ENCODE data around the gene CAPN14.

Gene CAPN14

DNA sequence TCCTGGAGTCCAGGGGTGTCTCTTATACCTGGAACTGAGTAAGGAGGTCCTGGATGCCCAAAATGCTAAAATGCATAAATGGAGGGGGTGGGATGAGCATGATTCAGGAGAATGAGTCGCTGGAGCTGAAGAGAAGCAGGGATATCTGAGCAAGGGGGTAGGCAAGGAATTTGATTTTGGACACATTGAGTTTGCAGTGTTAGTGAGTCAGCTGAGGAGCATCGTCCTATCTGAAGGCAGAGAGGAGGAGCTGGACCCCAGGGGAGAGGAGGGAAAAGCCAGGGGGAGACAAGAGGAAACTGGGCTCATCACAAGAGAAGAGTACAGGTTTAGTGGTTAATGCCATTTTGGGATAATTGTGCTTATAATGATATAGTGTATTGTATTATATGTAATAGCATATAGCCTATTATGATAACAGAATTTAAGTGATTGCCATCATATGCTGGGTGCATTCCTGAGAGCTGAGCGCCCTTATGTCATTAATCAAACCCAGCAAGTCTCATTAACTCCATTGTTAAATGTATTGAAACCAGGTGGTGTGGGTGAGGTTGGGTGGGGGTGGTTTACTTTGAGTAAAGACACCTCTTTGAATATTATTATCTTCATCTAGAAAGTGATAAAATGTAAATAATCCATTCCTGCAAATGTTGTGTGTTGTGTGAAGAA is 29.0 kb upstream of the CAPN14 start:
- Histone ChIP-seq H3K36me3 (peaks cover 37% of the 10 kb centered on the region), H3K4me3 (no peak overlapping the region), H3K27ac (no peak overlapping the region), H4K20me1 (no peaks in the 10 kb centered on the region), H3K9ac (no peak overlapping the region), H3K9me3 (no peaks in the 10 kb centered on the region), H3K4me2 (peak overlapping the region; percentile 14; the same call in 1 of the 2 replicates), H3K27me3 (no peaks in the 10 kb centered on the region), H3K4me1 (peaks cover 44% of the 10 kb centered on the region)
- no peak for TF ChIP-seq Cebpa-rat (IDR thresholded peaks at IDR 0.05)

DNA sequence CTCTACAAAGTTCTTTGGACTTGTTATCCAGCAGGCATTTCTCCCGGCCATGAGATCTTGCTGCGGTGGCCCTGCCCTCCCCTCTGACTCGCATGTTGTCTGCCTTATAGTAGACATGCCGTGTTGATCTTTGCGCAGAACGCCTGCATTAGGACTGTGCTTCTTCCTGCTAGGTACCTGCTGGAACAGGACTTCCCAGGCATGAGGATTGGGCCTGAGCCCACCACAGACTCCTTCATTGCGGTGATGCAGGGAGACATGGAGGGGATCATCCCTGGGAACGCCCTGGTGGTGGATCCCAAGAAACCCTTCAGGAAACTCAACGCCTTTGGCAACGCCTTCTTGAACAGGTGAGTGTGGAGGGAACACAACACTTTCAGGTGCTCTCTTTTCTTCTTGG is 26.8 kb upstream of the CAPN14 start:
- Histone ChIP-seq H3K9ac (no peak overlapping the region), H3K27me3 (no peaks in the 10 kb centered on the region), H4K20me1 (no peaks in the 10 kb centered on the region), H3K4me2 (no peak overlapping the region), H3K4me1 (peaks cover 59% of the 10 kb centered on the region), H3K4me3 (no peak overlapping the region), H3K9me3 (no peaks in the 10 kb centered on the region), H3K36me3 (peaks cover 32% of the 10 kb centered on the region), H3K27ac (no peak overlapping the region)
- no peak for TF ChIP-seq Cebpa-rat (IDR thresholded peaks at IDR 0.05)

- Histone ChIP-seq H3K9ac (no peak overlapping the region), H3K27me3 (no peaks in the 10 kb centered on the region), H3K4me2 (no peak overlapping the region), H3K4me3 (no peak overlapping the region), H3K4me1 (peaks cover 60% of the 10 kb centered on the region), H3K27ac (no peak overlapping the region), H4K20me1 (no peaks in the 10 kb centered on the region), H3K36me3 (peaks cover 26% of the 10 kb centered on the region), H3K9me3 (no peaks in the 10 kb centered on the region)
- no peak for TF ChIP-seq Cebpa-rat (IDR thresholded peaks at IDR 0.05)
These were observed 25.7 kb upstream of the CAPN14 start for GRCh38 chr2:31243053-31243452.

- no peaks in the 10 kb centered on the region for H4K20me1 ChIP-seq
- H3K36me3 ChIP-seq = peaks cover 24% of the 10 kb centered on the region
- H3K9me3 ChIP-seq = no peaks in the 10 kb centered on the region
- peak overlapping the region; percentile 54 for H3K9ac ChIP-seq
- no peak overlapping the region; the same call in 1 of the 2 replicates for H3K4me3 ChIP-seq
- H3K4me1 ChIP-seq = peaks cover 53% of the 10 kb centered on the region
- H3K4me2 ChIP-seq = peak overlapping the region; percentile 77
- H3K27me3 ChIP-seq = no peaks in the 10 kb centered on the region
- peak overlapping the region; percentile 28; the same call in 1 of the 2 replicates for H3K27ac ChIP-seq
- no peak for TF ChIP-seq Cebpa-rat (IDR thresholded peaks at IDR 0.05)
These were observed 24.4 kb upstream of the CAPN14 start for GRCh38 chr2:31241625-31242270.

GRCh38 chr2:31240381-31241365 is 23.4 kb upstream of the CAPN14 start:
- Histone ChIP-seq H3K36me3 (peaks cover 19% of the 10 kb centered on the region), H3K4me3 (no peak overlapping the region), H3K27me3 (no peaks in the 10 kb centered on the region), H3K9me3 (no peaks in the 10 kb centered on the region), H3K27ac (peak overlapping the region; percentile 25), H4K20me1 (no peaks in the 10 kb centered on the region; the same call in 1 of the 2 replicates), H3K9ac (no peak overlapping the region), H3K4me2 (peak overlapping the region; percentile 77), H3K4me1 (peaks cover 55% of the 10 kb centered on the region)
- no peak for TF ChIP-seq Cebpa-rat (IDR thresholded peaks at IDR 0.05)

GRCh38 chr2:31239593-31240177 is 22.4 kb upstream of the CAPN14 start:
- Histone ChIP-seq H3K27ac (no peak overlapping the region), H3K36me3 (peaks cover 14% of the 10 kb centered on the region), H4K20me1 (no peaks in the 10 kb centered on the region; the same call in 1 of the 2 replicates), H3K4me2 (no peak overlapping the region), H3K9me3 (no peaks in the 10 kb centered on the region), H3K27me3 (no peaks in the 10 kb centered on the region), H3K4me3 (no peak overlapping the region), H3K9ac (no peak overlapping the region), H3K4me1 (peaks cover 65% of the 10 kb centered on the region)
- no peak for TF ChIP-seq Cebpa-rat (IDR thresholded peaks at IDR 0.05)

- H4K20me1 ChIP-seq = no peaks in the 10 kb centered on the region; the same call in 1 of the 2 replicates
- H3K27me3 ChIP-seq = no peaks in the 10 kb centered on the region
- H3K4me2 ChIP-seq = no peak overlapping the region
- no peak overlapping the region for H3K4me3 ChIP-seq
- H3K9ac ChIP-seq = no peak overlapping the region
- H3K4me1 ChIP-seq = peaks cover 71% of the 10 kb centered on the region
- no peak overlapping the region for H3K27ac ChIP-seq
- H3K9me3 ChIP-seq = no peaks in the 10 kb centered on the region
- H3K36me3 ChIP-seq = peaks cover 8% of the 10 kb centered on the region; the same call in 1 of the 2 replicates
- no peak for TF ChIP-seq Cebpa-rat (IDR thresholded peaks at IDR 0.05)
These were observed 21.7 kb upstream of the CAPN14 start for GRCh38 chr2:31238906-31239592.

GRCh38 chr2:31238126-31238905 is 21.0 kb upstream of the CAPN14 start:
- H3K9ac ChIP-seq = no peak overlapping the region
- no peak overlapping the region for H3K4me3 ChIP-seq
- H3K27ac ChIP-seq = no peak overlapping the region
- peaks cover 76% of the 10 kb centered on the region for H3K4me1 ChIP-seq
- H3K4me2 ChIP-seq = no peak overlapping the region
- no peak for TF ChIP-seq Cebpa-rat (IDR thresholded peaks at IDR 0.05)
- H3K9me3 ChIP-seq = no peaks in the 10 kb centered on the region
- peaks cover 5% of the 10 kb centered on the region; the same call in 1 of the 2 replicates for H3K36me3 ChIP-seq
- H4K20me1 ChIP-seq = no peaks in the 10 kb centered on the region; the same call in 1 of the 2 replicates
- H3K27me3 ChIP-seq = no peaks in the 10 kb centered on the region
